B cell (primary cell): ENCODE measurements around the gene CD68.

Experiments
- CTCF ChIP-seq: fragments of 200-600 bp; IDR thresholded peaks from one replicate; pipeline ENCODE4 v1.8.0; 2022; ENCODE audit warnings: antibody characterized with exemption, mild to moderate bottlenecking
- EZH2 ChIP-seq: IDR thresholded peaks from 2 replicates; pipeline ENCODE4 v1.6.1; 2012; ENCODE audit warnings: borderline replicate concordance, low read depth, mild to moderate bottlenecking, moderate library complexity, low read length; ENCODE audit not compliant: insufficient read depth, poor library complexity, severe bottlenecking

- TF ChIP-seq CTCF (no peak), EZH2 (no peak)
These were observed 4.0 kb downstream of the CD68 start, which contains the start of gene MPDU1 for GRCh38 chr17:7583253-7584109.
